Fibroblast of skin of left quadriceps (primary cell): Measurements from ENCODE around the gene KIFAP3.
"Not testable (repeated sequence)": the region's sequence is repeated elsewhere in the genome, so short reads cannot be mapped to it uniquely, and the experiment has no call there.

ENCODE experiments used
- DNase-seq, 2 experiments: peaks; one replicate each; pipeline ENCODE4 v3.0.0-alpha.2; 2013; ENCODE audit warnings: low read depth in 2 of 2

KIFAP3 gene

GRCh38 chr1:169889871-169890270, 184.6 kb downstream of the KIFAP3 start:
- DNase-seq: no peak

- DNase-seq: no peak
Measured at GRCh38 chr1:169886931-169887330, 187.6 kb downstream of the KIFAP3 start.

- no peak for DNase-seq
Measured at GRCh38 chr1:169886422-169886821, 188.1 kb downstream of the KIFAP3 start.

- DNase-seq: no peak
Measured at GRCh38 chr1:169885207-169885606, 189.3 kb downstream of the KIFAP3 start.

- DNase-seq: no peak
Measured at GRCh38 chr1:169884634-169885033, 189.9 kb downstream of the KIFAP3 start.

- no peak for DNase-seq
Measured at GRCh38 chr1:169882039-169882511, 192.4 kb downstream of the KIFAP3 start.

GRCh38 chr1:169879034-169879840, 195.3 kb downstream of the KIFAP3 start:
- no peak for DNase-seq

GRCh38 chr1:169878498-169878897, 196.0 kb downstream of the KIFAP3 start:
- no peak for DNase-seq

GRCh38 chr1:169877800-169878491, 196.5 kb downstream of the KIFAP3 start:
- peak; percentile 70 to 71 for DNase-seq

- DNase-seq: peak; percentile 73
Measured at GRCh38 chr1:169874229-169874628, 200.3 kb downstream of the KIFAP3 start.

- no peak for DNase-seq
Measured at GRCh38 chr1:169873582-169874199, 200.8 kb downstream of the KIFAP3 start.

- no peak for DNase-seq
Measured at GRCh38 chr1:169872906-169873305, 201.6 kb downstream of the KIFAP3 start.

GRCh38 chr1:169871988-169872387, 202.5 kb downstream of the KIFAP3 start:
- not testable (repeated sequence) for DNase-seq
